ENCODE results near the gene VIP. TPM values are rescaled to one million over a fixed set of nuclear protein-coding genes. Genes with fewer than 3 reads are reported as not detected.

VIP gene
- total and polyA plus RNA-seq, 2 of the 8 experiments (the other 6 are each of a cell fraction or from before 2014, with no cell fraction given) = not detected

- TF ChIP-seq, protein P1, sequence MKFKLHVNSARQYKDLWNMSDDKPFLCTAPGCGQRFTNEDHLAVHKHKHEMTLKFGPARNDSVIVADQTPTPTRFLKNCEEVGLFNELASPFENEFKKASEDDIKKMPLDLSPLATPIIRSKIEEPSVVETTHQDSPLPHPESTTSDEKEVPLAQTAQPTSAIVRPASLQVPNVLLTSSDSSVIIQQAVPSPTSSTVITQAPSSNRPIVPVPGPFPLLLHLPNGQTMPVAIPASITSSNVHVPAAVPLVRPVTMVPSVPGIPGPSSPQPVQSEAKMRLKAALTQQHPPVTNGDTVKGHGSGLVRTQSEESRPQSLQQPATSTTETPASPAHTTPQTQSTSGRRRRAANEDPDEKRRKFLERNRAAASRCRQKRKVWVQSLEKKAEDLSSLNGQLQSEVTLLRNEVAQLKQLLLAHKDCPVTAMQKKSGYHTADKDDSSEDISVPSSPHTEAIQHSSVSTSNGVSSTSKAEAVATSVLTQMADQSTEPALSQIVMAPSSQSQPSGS (IDR thresholded peaks at IDR 0.05; ENCODE audit: low read length) = no peak
- TF ChIP-seq NANOG (IDR thresholded peaks at IDR 0.05; ENCODE audit: insufficient read depth, low read depth, low read length, poor library complexity, severe bottlenecking) = no peak
- no peak for TF ChIP-seq SP4 (IDR thresholded peaks at IDR 0.05; ENCODE audit: low read length)
- no peak for TF ChIP-seq MAFK (IDR thresholded peaks at IDR 0.05; ENCODE audit: low read depth, low read length)
- TF ChIP-seq CHD2 (IDR thresholded peaks at IDR 0.05; ENCODE audit: low read length) = no peak
- TF ChIP-seq TEAD4 (IDR thresholded peaks at IDR 0.05; ENCODE audit: low read depth, low read length) = no peak
- no peak for TF ChIP-seq ATF3 (IDR thresholded peaks at IDR 0.05; ENCODE audit: insufficient read depth, low read depth, low read length)
- TF ChIP-seq, protein P2, sequence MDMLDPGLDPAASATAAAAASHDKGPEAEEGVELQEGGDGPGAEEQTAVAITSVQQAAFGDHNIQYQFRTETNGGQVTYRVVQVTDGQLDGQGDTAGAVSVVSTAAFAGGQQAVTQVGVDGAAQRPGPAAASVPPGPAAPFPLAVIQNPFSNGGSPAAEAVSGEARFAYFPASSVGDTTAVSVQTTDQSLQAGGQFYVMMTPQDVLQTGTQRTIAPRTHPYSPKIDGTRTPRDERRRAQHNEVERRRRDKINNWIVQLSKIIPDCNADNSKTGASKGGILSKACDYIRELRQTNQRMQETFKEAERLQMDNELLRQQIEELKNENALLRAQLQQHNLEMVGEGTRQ (IDR thresholded peaks at IDR 0.05; ENCODE audit: low read length) = no peak
- TF ChIP-seq JUND (IDR thresholded peaks at IDR 0.05; ENCODE audit: low read length) = no peak
- TF ChIP-seq ASH2L (IDR thresholded peaks at IDR 0.05; ENCODE audit: low read length) = no peak
- no peak for TF ChIP-seq BCL11A (IDR thresholded peaks at IDR 0.05; ENCODE audit: low read depth in 2 of 2, low read length in 2 of 2)
- no peak for TF ChIP-seq SAP30 (IDR thresholded peaks at IDR 0.05; ENCODE audit: insufficient read depth, insufficient replicate concordance, low read length)
These were observed 4.4 kb upstream of the VIP start (continued) for GRCh38 chr6:152746172-152746553.
